BLaER1 treated with 17β-estradiol and CSF1 and Interleukin-3, amounts not matched to agents 10 nM and 100 nM (cell line): Measurements from ENCODE around the gene EP400.
"Not testable (repeated sequence)": the region's sequence is repeated elsewhere in the genome, so short reads cannot be mapped to it uniquely, and the experiment has no call there.

Experiments
- H3K27ac ChIP-seq, 11 experiments: shearing (Covaris generic); formaldehyde crosslinking; 2 replicates each; pipeline ENCODE4 v1.8.1; 2022
- H3K27me3 ChIP-seq, 11 experiments: shearing (Covaris generic); formaldehyde crosslinking; 2 replicates each; pipeline ENCODE4 v1.8.1; 2022
- H3K36me3 ChIP-seq, 11 experiments: shearing (Covaris generic); formaldehyde crosslinking; 2 replicates each; pipeline ENCODE4 v1.8.1; 2022
- H3K4me1 ChIP-seq, 10 experiments: shearing (Covaris generic); formaldehyde crosslinking; 2 replicates each; pipeline ENCODE4 v1.8.1; 2022
- H3K4me2 ChIP-seq, 11 experiments: shearing (Covaris generic); formaldehyde crosslinking; 2 replicates each; pipeline ENCODE4 v1.8.1; 2022
- H3K4me3 ChIP-seq, 10 experiments: shearing (Covaris generic); formaldehyde crosslinking; 2 replicates each; pipeline ENCODE4 v1.8.1; 2022
- H3K9ac ChIP-seq, 11 experiments: shearing (Covaris generic); formaldehyde crosslinking; 2 replicates each; pipeline ENCODE4 v1.8.1; 2022
- H3K9me3 ChIP-seq, 11 experiments: shearing (Covaris generic); formaldehyde crosslinking; replicated peaks in 1 of 11; 2 replicates each; pipeline ENCODE4 v1.8.1; 2022
- H4K20me1 ChIP-seq, 11 experiments: shearing (Covaris generic); formaldehyde crosslinking; 2 replicates each; pipeline ENCODE4 v1.8.1; 2022
- Cebpa-rat ChIP-seq, 11 experiments: shearing (Covaris generic); IDR thresholded peaks; 2 replicates each; pipeline ENCODE4 v1.8.1; 2022

The EP400 gene

GRCh38 chr12:132078190-132078589 lies 128.4 kb downstream of the EP400 start:
- no peak overlapping the region for H3K4me2 ChIP-seq
- H3K9me3 ChIP-seq = no peaks in the 10 kb centered on the region
- H3K27ac ChIP-seq = no peak overlapping the region
- H3K4me3 ChIP-seq = no peak overlapping the region
- peaks cover 0 to 20% (median 0%) of the 10 kb centered on the region in 11 experiments; a peak in 8 of 22 replicates for H4K20me1 ChIP-seq
- no peaks in the 10 kb centered on the region for H3K27me3 ChIP-seq
- H3K36me3 ChIP-seq = peaks cover 67 to 82% (median 73%) of the 10 kb centered on the region in 11 experiments
- peaks cover 0 to 9% (median 1%) of the 10 kb centered on the region in 10 experiments; a peak in 5 of 20 replicates for H3K4me1 ChIP-seq
- TF ChIP-seq Cebpa-rat (IDR thresholded peaks at IDR 0.05) = no peak
- no peak overlapping the region for H3K9ac ChIP-seq

GRCh38 chr12:132079200-132079599 lies 129.5 kb downstream of the EP400 start:
- Histone ChIP-seq H3K4me1 (peaks cover 5 to 12% (median 6%) of the 10 kb centered on the region in 10 experiments), H3K9me3 (no peaks in the 10 kb centered on the region), H3K4me3 (no peak overlapping the region), H3K9ac (no peak overlapping the region), H4K20me1 (peaks cover 0 to 17% (median 0%) of the 10 kb centered on the region in 11 experiments; a peak in 5 of 22 replicates), H3K36me3 (peaks cover 57 to 72% (median 63%) of the 10 kb centered on the region in 11 experiments), H3K4me2 (no peak overlapping the region), H3K27me3 (no peaks in the 10 kb centered on the region), H3K27ac (no peak overlapping the region)
- no peak for TF ChIP-seq Cebpa-rat (IDR thresholded peaks at IDR 0.05)

GRCh38 chr12:132079695-132080094 lies 130.0 kb downstream of the EP400 start:
- Histone ChIP-seq H3K4me2 (no peak overlapping the region), H3K9me3 (no peaks in the 10 kb centered on the region), H3K4me1 (peaks cover 5 to 12% (median 6%) of the 10 kb centered on the region in 10 experiments), H3K9ac (no peak overlapping the region), H3K36me3 (peaks cover 52 to 67% (median 58%) of the 10 kb centered on the region in 11 experiments), H3K27ac (no peak overlapping the region), H3K27me3 (no peaks in the 10 kb centered on the region), H4K20me1 (peaks cover 0 to 14% (median 0%) of the 10 kb centered on the region in 11 experiments; a peak in 5 of 22 replicates), H3K4me3 (no peak overlapping the region)
- TF ChIP-seq Cebpa-rat (IDR thresholded peaks at IDR 0.05) = no peak

GRCh38 chr12:132080515-132080914 lies 130.8 kb downstream of the EP400 start:
- Histone ChIP-seq H3K36me3 (peaks cover 45 to 59% (median 50%) of the 10 kb centered on the region in 11 experiments), H3K4me1 (peaks cover 9 to 20% (median 14%) of the 10 kb centered on the region in 10 experiments), H4K20me1 (peaks cover 0 to 15% (median 0%) of the 10 kb centered on the region in 11 experiments; a peak in 7 of 22 replicates)
- H3K9me3 ChIP-seq, H3K9ac ChIP-seq, H3K27ac ChIP-seq, H3K4me3 ChIP-seq, H3K27me3 ChIP-seq, H3K4me2 ChIP-seq: not testable (repeated sequence)

GRCh38 chr12:132081423-132081822 lies 131.7 kb downstream of the EP400 start:
- Histone ChIP-seq H3K9ac (no peak overlapping the region), H3K9me3 (no peaks in the 10 kb centered on the region), H4K20me1 (peaks cover 0 to 20% (median 0%) of the 10 kb centered on the region in 11 experiments; a peak in 8 of 22 replicates), H3K4me2 (no peak overlapping the region), H3K36me3 (peaks cover 36 to 56% (median 45%) of the 10 kb centered on the region in 11 experiments), H3K27me3 (no peaks in the 10 kb centered on the region), H3K4me3 (no peak overlapping the region), H3K4me1 (peaks cover 11 to 28% (median 23%) of the 10 kb centered on the region in 10 experiments), H3K27ac (no peak overlapping the region)
- no peak for TF ChIP-seq Cebpa-rat (IDR thresholded peaks at IDR 0.05)

GRCh38 chr12:132083614-132083940 lies 133.8 kb downstream of the EP400 start:
- TF ChIP-seq Cebpa-rat (IDR thresholded peaks at IDR 0.05) = no peak
- Histone ChIP-seq H3K36me3 (peaks cover 14 to 49% (median 29%) of the 10 kb centered on the region in 11 experiments), H3K27ac (peak overlapping the region in 8 of 11 experiments; percentile 35 to 94 (median 59); a peak in 13 of 22 replicates)

GRCh38 chr12:132083941-132084620 lies 134.3 kb downstream of the EP400 start:
- Histone ChIP-seq H3K4me3 (peak overlapping the region; percentile 76 to 88 (median 84)), H3K9ac (peak overlapping the region; percentile 88 to 97 (median 94)), H3K9me3 (no peaks in the 10 kb centered on the region), H3K36me3 (peaks cover 10 to 49% (median 24%) of the 10 kb centered on the region in 11 experiments; a peak in 21 of 22 replicates), H3K4me1 (peaks cover 11 to 30% (median 27%) of the 10 kb centered on the region in 10 experiments), H3K27ac (peak overlapping the region; percentile 81 to 96 (median 92)), H3K27me3 (no peaks in the 10 kb centered on the region), H3K4me2 (peak overlapping the region; percentile 69 to 99 (median 95)), H4K20me1 (peaks cover 0 to 20% (median 0%) of the 10 kb centered on the region in 11 experiments; a peak in 9 of 22 replicates)
- no peak for TF ChIP-seq Cebpa-rat (IDR thresholded peaks at IDR 0.05)

More at GRCh38 chr12:132083614-132083940, 133.8 kb downstream of the EP400 start:
- H3K27me3 ChIP-seq = no peaks in the 10 kb centered on the region
- peaks cover 0 to 20% (median 0%) of the 10 kb centered on the region in 11 experiments; a peak in 8 of 22 replicates for H4K20me1 ChIP-seq
- peak overlapping the region; percentile 69 to 99 (median 95) for H3K4me2 ChIP-seq
- peak overlapping the region in 10 of 11 experiments; percentile 52 to 97 (median 94); a peak in 18 of 22 replicates for H3K9ac ChIP-seq
- H3K4me1 ChIP-seq = peaks cover 11 to 30% (median 27%) of the 10 kb centered on the region in 10 experiments
- H3K4me3 ChIP-seq = peak overlapping the region; percentile 76 to 88 (median 84); a peak in 19 of 20 replicates
- no peaks in the 10 kb centered on the region for H3K9me3 ChIP-seq

- TF ChIP-seq Cebpa-rat (IDR thresholded peaks at IDR 0.05) = no peak
- H4K20me1 ChIP-seq = peaks cover 0 to 20% (median 1%) of the 10 kb centered on the region in 11 experiments; a peak in 9 of 22 replicates
- no peaks in the 10 kb centered on the region for H3K27me3 ChIP-seq
- H3K4me1 ChIP-seq = peaks cover 16 to 33% (median 30%) of the 10 kb centered on the region in 10 experiments
- peaks cover 4 to 48% (median 22%) of the 10 kb centered on the region in 11 experiments; a peak in 20 of 22 replicates for H3K36me3 ChIP-seq
- peak overlapping the region; percentile 81 to 96 (median 92); a peak in 21 of 22 replicates for H3K27ac ChIP-seq
- peak overlapping the region; percentile 76 to 88 (median 84) for H3K4me3 ChIP-seq
- no peaks in the 10 kb centered on the region for H3K9me3 ChIP-seq
- H3K4me2 ChIP-seq = peak overlapping the region; percentile 88 to 100 (median 98)
- H3K9ac ChIP-seq = peak overlapping the region; percentile 88 to 97 (median 94)
These were observed 135.0 kb downstream of the EP400 start for GRCh38 chr12:132084621-132085290.

DNA sequence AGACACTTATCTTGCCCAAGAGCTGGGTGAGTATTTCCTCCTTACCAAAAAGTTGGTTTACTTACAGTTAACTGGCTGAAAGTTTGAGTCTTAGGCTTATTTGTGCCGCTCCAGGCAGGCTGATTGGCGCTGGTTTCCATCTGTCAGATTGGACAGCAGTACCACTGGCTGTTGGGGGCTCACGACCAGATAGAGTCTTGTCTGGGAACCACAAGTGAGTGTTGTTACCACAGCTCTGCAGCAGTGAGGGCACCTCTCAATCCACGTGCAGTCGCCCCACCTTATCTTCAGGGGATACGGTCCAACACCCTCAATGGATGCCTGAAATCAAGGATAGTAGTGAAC lies 135.5 kb downstream of the EP400 start:
- TF ChIP-seq Cebpa-rat (IDR thresholded peaks at IDR 0.05) = no peak
- peak overlapping the region; percentile 88 to 97 (median 94) for H3K9ac ChIP-seq

More for the DNA sequence above, 135.5 kb downstream of the EP400 start:
- peaks cover 21 to 38% (median 30%) of the 10 kb centered on the region in 10 experiments for H3K4me1 ChIP-seq
- peak overlapping the region; percentile 50 to 96 (median 92); a peak in 20 of 22 replicates for H3K27ac ChIP-seq
- H3K9me3 ChIP-seq = no peaks in the 10 kb centered on the region
- H3K27me3 ChIP-seq = no peaks in the 10 kb centered on the region
- peaks cover 0 to 20% (median 5%) of the 10 kb centered on the region in 11 experiments; a peak in 9 of 22 replicates for H4K20me1 ChIP-seq
- H3K4me3 ChIP-seq = peak overlapping the region; percentile 76 to 88 (median 84)
- H3K36me3 ChIP-seq = peaks cover 0 to 45% (median 21%) of the 10 kb centered on the region in 11 experiments; a peak in 20 of 22 replicates
- peak overlapping the region; percentile 88 to 100 (median 98) for H3K4me2 ChIP-seq
